WTC11 (cell line): ENCODE results near the gene CWF19L2. TPM values are rescaled to one million over a fixed set of nuclear protein-coding genes. Genes with fewer than 3 reads are reported as not detected.

Experiments
- ATAC-seq: fragments of 200-7000 bp; cut with Tn5 transposase; 2 replicates; pipeline ENCODE4 v1.10.0; 2021; ENCODE audit warnings: mild to moderate bottlenecking, moderate library complexity
- CTCF ChIA-PET: fragments of 300-600 bp; sonication (Branson Sonifier 250); formaldehyde crosslinking; loops from one replicate; lab custom pipeline; 2021; ENCODE audit warnings: antibody characterized with exemption; lab: Charles Lee
- POLR2A ChIA-PET: fragments of 350-600 bp; sonication (Branson Sonifier 250); formaldehyde crosslinking; loops from one replicate; lab custom pipeline; 2021; ENCODE audit warnings: antibody characterized with exemption; lab: Charles Lee
- DNase-seq: peaks from one replicate; pipeline ENCODE4 v3.0.0; 2021; ENCODE audit warnings: low spot score
- H3K27ac Mint-ChIP-seq: 2 replicates; pipeline ENCODE4 v1.8.0; 2021; ENCODE audit warnings: mixed read lengths
- H3K27me3 Mint-ChIP-seq: 2 replicates; pipeline ENCODE4 v1.8.0; 2021; ENCODE audit warnings: low read depth, mild to moderate bottlenecking, moderate library complexity, mixed read lengths
- H3K36me3 Mint-ChIP-seq: 2 replicates; pipeline ENCODE4 v1.8.0; 2021; ENCODE audit warnings: mixed read lengths
- H3K4me1 Mint-ChIP-seq: 2 replicates; pipeline ENCODE4 v1.8.0; 2022; ENCODE audit warnings: mixed read lengths
- H3K4me3 Mint-ChIP-seq: 2 replicates; pipeline ENCODE4 v1.8.0; 2021; ENCODE audit warnings: mild to moderate bottlenecking, moderate library complexity, mixed read lengths
- H3K9me3 Mint-ChIP-seq: 2 replicates; pipeline ENCODE4 v1.8.0; 2021; ENCODE audit warnings: mixed read lengths
- CREB1 ChIP-seq: sonication (generic); formaldehyde crosslinking; IDR thresholded peaks from 2 replicates; pipeline ENCODE4 v1.8.0; 2023; ENCODE audit warnings: mild to moderate bottlenecking, missing genetic modification reagents
- FOXK1 ChIP-seq: sonication (generic); formaldehyde crosslinking; IDR thresholded peaks from 2 replicates; pipeline ENCODE4 v1.8.0; 2022; ENCODE audit warnings: mild to moderate bottlenecking, moderate library complexity, missing genetic modification reagents
- GABPB1 ChIP-seq: sonication (generic); formaldehyde crosslinking; IDR thresholded peaks from 2 replicates; pipeline ENCODE4 v1.8.1; 2023; ENCODE audit warnings: mild to moderate bottlenecking, missing genetic modification reagents
- GRHL2 ChIP-seq: fragments of 250-450 bp; sonication (Bioruptor Pico); IDR thresholded peaks from 2 replicates; pipeline ENCODE4 v1.8.0; 2022; ENCODE audit warnings: mild to moderate bottlenecking, moderate library complexity; ENCODE audit not compliant: insufficient replicate concordance, severe bottlenecking
- MYBL2 ChIP-seq: sonication (generic); formaldehyde crosslinking; IDR thresholded peaks from 2 replicates; pipeline ENCODE4 v1.8.1; 2023; ENCODE audit warnings: mild to moderate bottlenecking, moderate library complexity, missing genetic modification reagents
- NFE2L1 ChIP-seq: sonication (generic); formaldehyde crosslinking; IDR thresholded peaks from 2 replicates; pipeline ENCODE4 v1.8.1; 2023; ENCODE audit warnings: missing genetic modification reagents
- TCF7 ChIP-seq: sonication (generic); formaldehyde crosslinking; IDR thresholded peaks from 2 replicates; pipeline ENCODE4 v1.8.0; 2022; ENCODE audit warnings: mild to moderate bottlenecking, low read depth, missing genetic modification reagents, moderate library complexity
- TEAD1 ChIP-seq: sonication (generic); formaldehyde crosslinking; IDR thresholded peaks from 2 replicates; pipeline ENCODE4 v1.8.0; 2022; ENCODE audit warnings: mild to moderate bottlenecking, missing genetic modification reagents
- TEAD4 ChIP-seq: sonication (generic); formaldehyde crosslinking; IDR thresholded peaks from 2 replicates; pipeline ENCODE4 v1.8.0; 2022; ENCODE audit warnings: mild to moderate bottlenecking, missing genetic modification reagents
- TP53 ChIP-seq: sonication (generic); formaldehyde crosslinking; IDR thresholded peaks from 2 replicates; pipeline ENCODE4 v1.8.1; 2023; ENCODE audit warnings: mild to moderate bottlenecking, missing genetic modification reagents
- ZNF121 ChIP-seq: sonication (generic); formaldehyde crosslinking; IDR thresholded peaks from 2 replicates; pipeline ENCODE4 v1.8.0; 2023; ENCODE audit warnings: missing genetic modification reagents
- ZNF317 ChIP-seq: sonication (generic); formaldehyde crosslinking; IDR thresholded peaks from 2 replicates; pipeline ENCODE4 v1.8.1; 2023; ENCODE audit warnings: low read depth, mild to moderate bottlenecking, moderate library complexity, missing genetic modification reagents, borderline replicate concordance
- total RNA-seq: library from RNA; stranded (reverse); gene quantifications from 3 replicates; pipeline ENCODE4 v1.2.3, GENCODE V29; 2021
- TF ChIP-seq, protein P1 (sequence below): sonication (generic); formaldehyde crosslinking; IDR thresholded peaks from 2 replicates; pipeline ENCODE4 v1.8.1; 2022; ENCODE audit warnings: low read depth, mild to moderate bottlenecking, moderate library complexity, missing genetic modification reagents, borderline replicate concordance
- TF ChIP-seq, protein P2 (sequence below): sonication (generic); formaldehyde crosslinking; IDR thresholded peaks from 2 replicates; pipeline ENCODE4 v1.8.0; 2022; ENCODE audit warnings: mild to moderate bottlenecking, missing genetic modification reagents
- TF ChIP-seq, protein P3 (sequence below): sonication (generic); formaldehyde crosslinking; IDR thresholded peaks from 2 replicates; pipeline ENCODE4 v1.8.0; 2023; ENCODE audit warnings: missing genetic modification reagents, mild to moderate bottlenecking, borderline replicate concordance
- TF ChIP-seq, protein P4 (sequence below): fragments of 250-450 bp; sonication (Bioruptor Pico); IDR thresholded peaks from 2 replicates; pipeline ENCODE4 v1.9.0; 2021; ENCODE audit warnings: moderate library complexity, mild to moderate bottlenecking, inconsistent platforms, borderline replicate concordance
- TF ChIP-seq, protein P5 (sequence below): sonication (generic); formaldehyde crosslinking; IDR thresholded peaks from 2 replicates; pipeline ENCODE4 v1.8.1; 2022; ENCODE audit warnings: missing genetic modification reagents, borderline replicate concordance
- TF ChIP-seq, protein P6 (sequence below): sonication (generic); formaldehyde crosslinking; IDR thresholded peaks from 2 replicates; pipeline ENCODE4 v1.8.1; 2023; ENCODE audit warnings: mild to moderate bottlenecking, missing genetic modification reagents
- TF ChIP-seq, protein P7 (sequence below): sonication (generic); formaldehyde crosslinking; IDR thresholded peaks from 2 replicates; pipeline ENCODE4 v1.8.1; 2023; ENCODE audit warnings: mild to moderate bottlenecking, missing genetic modification reagents
- TF ChIP-seq, protein P8 (sequence below): sonication (generic); formaldehyde crosslinking; IDR thresholded peaks from 2 replicates; pipeline ENCODE4 v1.8.0; 2022; ENCODE audit warnings: mild to moderate bottlenecking, missing genetic modification reagents

The CWF19L2 gene
- total RNA-seq, 1 experiment from 2014 or later: 16.2 TPM

DNA sequence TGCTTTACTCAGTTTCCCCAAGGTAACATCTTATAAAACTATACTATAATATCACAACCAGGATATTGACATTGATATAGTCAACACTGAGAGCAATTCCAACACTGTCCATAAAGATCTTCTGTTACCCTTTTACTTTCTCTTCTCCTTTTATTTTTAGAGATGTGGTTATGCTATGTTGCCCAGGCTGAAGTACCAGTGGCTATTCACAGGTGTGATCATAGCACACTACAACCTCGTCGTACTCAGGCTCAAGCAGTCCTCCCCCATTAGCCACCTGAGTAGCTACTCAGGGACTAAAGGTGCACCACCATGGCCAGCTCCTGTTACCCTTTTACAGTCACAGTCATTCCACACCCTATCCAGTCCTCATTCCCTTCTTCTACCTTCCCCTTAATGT, 119.7 kb downstream of the CWF19L2 start (continued):
- TF ChIP-seq, protein P1, sequence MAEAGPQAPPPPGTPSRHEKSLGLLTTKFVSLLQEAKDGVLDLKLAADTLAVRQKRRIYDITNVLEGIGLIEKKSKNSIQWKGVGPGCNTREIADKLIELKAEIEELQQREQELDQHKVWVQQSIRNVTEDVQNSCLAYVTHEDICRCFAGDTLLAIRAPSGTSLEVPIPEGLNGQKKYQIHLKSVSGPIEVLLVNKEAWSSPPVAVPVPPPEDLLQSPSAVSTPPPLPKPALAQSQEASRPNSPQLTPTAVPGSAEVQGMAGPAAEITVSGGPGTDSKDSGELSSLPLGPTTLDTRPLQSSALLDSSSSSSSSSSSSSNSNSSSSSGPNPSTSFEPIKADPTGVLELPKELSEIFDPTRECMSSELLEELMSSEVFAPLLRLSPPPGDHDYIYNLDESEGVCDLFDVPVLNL (CRISPR knock-in tag): no peak
- TF ChIP-seq, protein P2, sequence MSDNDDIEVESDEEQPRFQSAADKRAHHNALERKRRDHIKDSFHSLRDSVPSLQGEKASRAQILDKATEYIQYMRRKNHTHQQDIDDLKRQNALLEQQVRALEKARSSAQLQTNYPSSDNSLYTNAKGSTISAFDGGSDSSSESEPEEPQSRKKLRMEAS (CRISPR knock-in tag): no peak
- TF ChIP-seq, protein P3, sequence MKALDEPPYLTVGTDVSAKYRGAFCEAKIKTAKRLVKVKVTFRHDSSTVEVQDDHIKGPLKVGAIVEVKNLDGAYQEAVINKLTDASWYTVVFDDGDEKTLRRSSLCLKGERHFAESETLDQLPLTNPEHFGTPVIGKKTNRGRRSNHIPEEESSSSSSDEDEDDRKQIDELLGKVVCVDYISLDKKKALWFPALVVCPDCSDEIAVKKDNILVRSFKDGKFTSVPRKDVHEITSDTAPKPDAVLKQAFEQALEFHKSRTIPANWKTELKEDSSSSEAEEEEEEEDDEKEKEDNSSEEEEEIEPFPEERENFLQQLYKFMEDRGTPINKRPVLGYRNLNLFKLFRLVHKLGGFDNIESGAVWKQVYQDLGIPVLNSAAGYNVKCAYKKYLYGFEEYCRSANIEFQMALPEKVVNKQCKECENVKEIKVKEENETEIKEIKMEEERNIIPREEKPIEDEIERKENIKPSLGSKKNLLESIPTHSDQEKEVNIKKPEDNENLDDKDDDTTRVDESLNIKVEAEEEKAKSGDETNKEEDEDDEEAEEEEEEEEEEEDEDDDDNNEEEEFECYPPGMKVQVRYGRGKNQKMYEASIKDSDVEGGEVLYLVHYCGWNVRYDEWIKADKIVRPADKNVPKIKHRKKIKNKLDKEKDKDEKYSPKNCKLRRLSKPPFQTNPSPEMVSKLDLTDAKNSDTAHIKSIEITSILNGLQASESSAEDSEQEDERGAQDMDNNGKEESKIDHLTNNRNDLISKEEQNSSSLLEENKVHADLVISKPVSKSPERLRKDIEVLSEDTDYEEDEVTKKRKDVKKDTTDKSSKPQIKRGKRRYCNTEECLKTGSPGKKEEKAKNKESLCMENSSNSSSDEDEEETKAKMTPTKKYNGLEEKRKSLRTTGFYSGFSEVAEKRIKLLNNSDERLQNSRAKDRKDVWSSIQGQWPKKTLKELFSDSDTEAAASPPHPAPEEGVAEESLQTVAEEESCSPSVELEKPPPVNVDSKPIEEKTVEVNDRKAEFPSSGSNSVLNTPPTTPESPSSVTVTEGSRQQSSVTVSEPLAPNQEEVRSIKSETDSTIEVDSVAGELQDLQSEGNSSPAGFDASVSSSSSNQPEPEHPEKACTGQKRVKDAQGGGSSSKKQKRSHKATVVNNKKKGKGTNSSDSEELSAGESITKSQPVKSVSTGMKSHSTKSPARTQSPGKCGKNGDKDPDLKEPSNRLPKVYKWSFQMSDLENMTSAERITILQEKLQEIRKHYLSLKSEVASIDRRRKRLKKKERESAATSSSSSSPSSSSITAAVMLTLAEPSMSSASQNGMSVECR (CRISPR knock-in tag): no peak
- TF ChIP-seq, protein P4, sequence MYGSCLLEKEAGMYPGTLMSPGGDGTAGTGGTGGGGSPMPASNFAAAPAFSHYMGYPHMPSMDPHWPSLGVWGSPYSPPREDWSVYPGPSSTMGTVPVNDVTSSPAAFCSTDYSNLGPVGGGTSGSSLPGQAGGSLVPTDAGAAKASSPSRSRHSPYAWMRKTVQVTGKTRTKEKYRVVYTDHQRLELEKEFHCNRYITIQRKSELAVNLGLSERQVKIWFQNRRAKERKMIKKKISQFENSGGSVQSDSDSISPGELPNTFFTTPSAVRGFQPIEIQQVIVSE (CRISPR knock-in tag): no peak
- TF ChIP-seq GRHL2: no peak
- TF ChIP-seq, all 79 proteins: peak for 0

DNA sequence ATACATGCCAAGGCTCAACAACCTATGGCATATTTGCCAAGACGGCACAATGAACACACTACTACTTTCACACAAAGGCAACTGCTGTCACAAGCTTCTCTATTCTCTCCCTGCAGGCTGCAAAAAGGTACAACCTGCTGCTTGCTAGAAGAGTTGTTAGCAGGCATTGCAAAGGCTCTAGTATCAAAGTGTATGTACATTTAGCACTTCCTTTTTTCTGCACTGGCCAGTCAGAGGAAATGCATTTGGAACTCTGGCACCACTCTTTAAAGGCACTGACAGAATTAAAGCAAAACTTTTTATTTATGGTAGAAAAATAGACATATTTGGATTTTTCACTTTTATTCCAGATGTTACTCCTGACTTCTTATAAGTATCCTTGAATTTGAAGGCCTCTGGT, 125.9 kb downstream of the CWF19L2 start:
- Mint-ChIP-seq H3K9me3 (no peaks in the 10 kb centered on the region), H3K4me3 (no peak overlapping the region), H3K4me1 (peaks cover 5% of the 10 kb centered on the region), H3K27ac (no peak overlapping the region), H3K27me3 (no peaks in the 10 kb centered on the region), H3K36me3 (peaks cover under 1% of the 10 kb centered on the region; the same call in 1 of the 2 replicates)
- no peak for TF ChIP-seq GABPB1
- TF ChIP-seq CREB1: no peak
- TF ChIP-seq, protein P5, sequence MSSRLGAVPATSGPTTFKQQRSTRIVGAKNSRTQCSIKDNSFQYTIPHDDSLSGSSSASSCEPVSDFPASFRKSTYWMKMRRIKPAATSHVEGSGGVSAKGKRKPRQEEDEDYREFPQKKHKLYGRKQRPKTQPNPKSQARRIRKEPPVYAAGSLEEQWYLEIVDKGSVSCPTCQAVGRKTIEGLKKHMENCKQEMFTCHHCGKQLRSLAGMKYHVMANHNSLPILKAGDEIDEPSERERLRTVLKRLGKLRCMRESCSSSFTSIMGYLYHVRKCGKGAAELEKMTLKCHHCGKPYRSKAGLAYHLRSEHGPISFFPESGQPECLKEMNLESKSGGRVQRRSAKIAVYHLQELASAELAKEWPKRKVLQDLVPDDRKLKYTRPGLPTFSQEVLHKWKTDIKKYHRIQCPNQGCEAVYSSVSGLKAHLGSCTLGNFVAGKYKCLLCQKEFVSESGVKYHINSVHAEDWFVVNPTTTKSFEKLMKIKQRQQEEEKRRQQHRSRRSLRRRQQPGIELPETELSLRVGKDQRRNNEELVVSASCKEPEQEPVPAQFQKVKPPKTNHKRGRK (CRISPR knock-in tag): no peak
- no peak for TF ChIP-seq TP53 (CRISPR knock-in tag)
- TF ChIP-seq, protein P6, sequence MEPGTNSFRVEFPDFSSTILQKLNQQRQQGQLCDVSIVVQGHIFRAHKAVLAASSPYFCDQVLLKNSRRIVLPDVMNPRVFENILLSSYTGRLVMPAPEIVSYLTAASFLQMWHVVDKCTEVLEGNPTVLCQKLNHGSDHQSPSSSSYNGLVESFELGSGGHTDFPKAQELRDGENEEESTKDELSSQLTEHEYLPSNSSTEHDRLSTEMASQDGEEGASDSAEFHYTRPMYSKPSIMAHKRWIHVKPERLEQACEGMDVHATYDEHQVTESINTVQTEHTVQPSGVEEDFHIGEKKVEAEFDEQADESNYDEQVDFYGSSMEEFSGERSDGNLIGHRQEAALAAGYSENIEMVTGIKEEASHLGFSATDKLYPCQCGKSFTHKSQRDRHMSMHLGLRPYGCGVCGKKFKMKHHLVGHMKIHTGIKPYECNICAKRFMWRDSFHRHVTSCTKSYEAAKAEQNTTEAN (CRISPR knock-in tag): no peak
- TF ChIP-seq, protein P7, sequence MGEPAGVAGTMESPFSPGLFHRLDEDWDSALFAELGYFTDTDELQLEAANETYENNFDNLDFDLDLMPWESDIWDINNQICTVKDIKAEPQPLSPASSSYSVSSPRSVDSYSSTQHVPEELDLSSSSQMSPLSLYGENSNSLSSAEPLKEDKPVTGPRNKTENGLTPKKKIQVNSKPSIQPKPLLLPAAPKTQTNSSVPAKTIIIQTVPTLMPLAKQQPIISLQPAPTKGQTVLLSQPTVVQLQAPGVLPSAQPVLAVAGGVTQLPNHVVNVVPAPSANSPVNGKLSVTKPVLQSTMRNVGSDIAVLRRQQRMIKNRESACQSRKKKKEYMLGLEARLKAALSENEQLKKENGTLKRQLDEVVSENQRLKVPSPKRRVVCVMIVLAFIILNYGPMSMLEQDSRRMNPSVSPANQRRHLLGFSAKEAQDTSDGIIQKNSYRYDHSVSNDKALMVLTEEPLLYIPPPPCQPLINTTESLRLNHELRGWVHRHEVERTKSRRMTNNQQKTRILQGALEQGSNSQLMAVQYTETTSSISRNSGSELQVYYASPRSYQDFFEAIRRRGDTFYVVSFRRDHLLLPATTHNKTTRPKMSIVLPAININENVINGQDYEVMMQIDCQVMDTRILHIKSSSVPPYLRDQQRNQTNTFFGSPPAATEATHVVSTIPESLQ: no peak
- TF ChIP-seq TCF7 (CRISPR knock-in tag): no peak
- no peak for TF ChIP-seq ZNF317 (CRISPR knock-in tag)
- TF ChIP-seq TEAD1: no peak
- TF ChIP-seq ZNF121: no peak
- no peak for TF ChIP-seq FOXK1
- TF ChIP-seq NFE2L1 (CRISPR knock-in tag): no peak
- no peak for TF ChIP-seq MYBL2
- no peak for TF ChIP-seq TEAD4
- TF ChIP-seq, protein P8, sequence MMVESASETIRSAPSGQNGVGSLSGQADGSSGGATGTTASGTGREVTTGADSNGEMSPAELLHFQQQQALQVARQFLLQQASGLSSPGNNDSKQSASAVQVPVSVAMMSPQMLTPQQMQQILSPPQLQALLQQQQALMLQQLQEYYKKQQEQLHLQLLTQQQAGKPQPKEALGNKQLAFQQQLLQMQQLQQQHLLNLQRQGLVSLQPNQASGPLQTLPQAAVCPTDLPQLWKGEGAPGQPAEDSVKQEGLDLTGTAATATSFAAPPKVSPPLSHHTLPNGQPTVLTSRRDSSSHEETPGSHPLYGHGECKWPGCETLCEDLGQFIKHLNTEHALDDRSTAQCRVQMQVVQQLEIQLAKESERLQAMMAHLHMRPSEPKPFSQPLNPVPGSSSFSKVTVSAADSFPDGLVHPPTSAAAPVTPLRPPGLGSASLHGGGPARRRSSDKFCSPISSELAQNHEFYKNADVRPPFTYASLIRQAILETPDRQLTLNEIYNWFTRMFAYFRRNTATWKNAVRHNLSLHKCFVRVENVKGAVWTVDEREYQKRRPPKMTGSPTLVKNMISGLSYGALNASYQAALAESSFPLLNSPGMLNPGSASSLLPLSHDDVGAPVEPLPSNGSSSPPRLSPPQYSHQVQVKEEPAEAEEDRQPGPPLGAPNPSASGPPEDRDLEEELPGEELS (CRISPR knock-in tag): no peak
- DNase-seq (no peak), ATAC-seq (no peak)
- ChIA-PET POLR2A (no interaction called here), CTCF (no interaction called here)
